Measurements from ENCODE around the gene RXFP4. TPM values are rescaled to one million over a fixed set of nuclear protein-coding genes. Genes with fewer than 3 reads are reported as not detected.

The RXFP4 gene
- total RNA-seq, 1 experiment from 2014 or later: not detected

DNA sequence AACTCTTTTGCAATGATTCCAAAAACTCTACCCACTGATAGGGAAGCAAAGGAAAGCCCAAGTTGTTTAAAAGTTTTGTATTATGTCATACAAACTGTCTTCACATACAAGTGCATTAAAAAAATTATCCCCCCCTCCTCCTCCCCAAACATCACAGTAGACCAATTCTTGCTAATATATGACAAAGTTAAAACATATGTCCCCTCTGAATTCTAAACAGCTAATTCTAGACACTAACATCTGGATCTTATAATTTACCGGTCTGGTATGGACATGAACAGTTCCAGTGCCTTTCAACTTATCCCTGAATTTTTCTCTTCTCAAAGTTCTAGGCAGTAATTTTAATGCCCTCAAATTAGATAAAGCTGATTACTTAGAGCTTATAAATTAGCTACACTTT, 43.7 kb upstream of the RXFP4 start:
- peaks cover 36% of the 10 kb centered on the region for H3K36me3 ChIP-seq (ENCODE audit: low read depth, low read length)
- H3K9me2 ChIP-seq (replicated peaks; ENCODE audit: low read length): no peaks in the 10 kb centered on the region
- intact Hi-C loops (cut with micrococcal nuclease): no loop called here
- ChIA-PET POLR2A (ENCODE audit: unreplicated experiment) (interaction anchor here (0.7 kb wide), 1 partner anchor 134 kb away, joined by 42 read pairs; no protein-coding TSS in a partner anchor), CTCF (no interaction called here)
- TF ChIP-seq CTCF (conservative IDR thresholded peaks at IDR 0.05; ENCODE audit: low read depth, low read length) (no peak), EZH2 (IDR thresholded peaks at IDR 0.05; ENCODE audit: low read length, unreplicated experiment) (no peak), EZH2phosphoT487 (IDR thresholded peaks at IDR 0.05; ENCODE audit: borderline replicate concordance, low read length) (no peak)
- no peak overlapping the region for H2AFZ ChIP-seq (ENCODE audit: low read length)
- no peak overlapping the region for H3K9ac ChIP-seq (ENCODE audit: low read length)
- no TSS peak for BruUV-seq (replicated peaks)
- no peaks in the 10 kb centered on the region for H3K9me3 ChIP-seq (ENCODE audit: low read length)
- no peak for ATAC-seq
- peaks cover 16% of the 10 kb centered on the region for H3K4me1 ChIP-seq (ENCODE audit: insufficient read depth, low read length)
- H3K27ac ChIP-seq (ENCODE audit: low read length): no peak overlapping the region
- H3K27me3 ChIP-seq (ENCODE audit: low read length): no peaks in the 10 kb centered on the region
- no peaks in the 10 kb centered on the region for H4K20me1 ChIP-seq (ENCODE audit: low read length)
- no peaks in the 10 kb centered on the region for H3K79me2 ChIP-seq (ENCODE audit: low read length)
- H3F3A ChIP-seq (ENCODE audit: low read length, unreplicated experiment): peaks cover 15% of the 10 kb centered on the region
- H3K4me3 ChIP-seq (ENCODE audit: low read length): no peak overlapping the region
- no peak overlapping the region for H3K4me2 ChIP-seq (ENCODE audit: low read length)
- no peak for DNase-seq

DNA sequence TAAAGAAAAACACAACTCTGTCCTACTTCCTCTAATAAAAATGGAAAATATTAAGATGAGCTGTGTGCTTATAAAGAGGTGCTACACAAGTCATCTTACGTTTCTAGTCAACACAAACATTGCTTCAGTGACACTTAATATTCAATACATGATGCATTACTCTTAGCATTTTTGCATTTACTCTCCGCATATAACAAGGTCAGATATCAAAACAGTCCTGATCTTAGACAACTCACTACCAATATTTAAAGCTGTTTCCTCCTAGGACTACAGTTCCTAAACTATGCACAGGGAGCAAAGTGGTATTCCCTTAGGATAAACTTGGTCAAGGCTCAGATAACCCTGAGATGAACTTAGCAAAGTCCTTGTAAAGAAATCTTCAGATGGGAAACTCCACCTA, 42.5 kb upstream of the RXFP4 start:
- no TSS peak for BruUV-seq (replicated peaks)
- ChIA-PET POLR2A (ENCODE audit: unreplicated experiment) (interaction anchor here (0.6 kb wide), 1 partner anchor 32 kb away, joined by 4 read pairs; no protein-coding TSS in a partner anchor), CTCF (interaction anchor here (0.6 kb wide), 2 partner anchors 29 to 85 kb away, joined by 3 read pairs; no protein-coding TSS in a partner anchor)
- DNase-seq (no peak), ATAC-seq (no peak)
- H3K4me1 ChIP-seq (ENCODE audit: insufficient read depth, low read length): peaks cover 5% of the 10 kb centered on the region
- no peak overlapping the region for H3K9ac ChIP-seq (ENCODE audit: low read length)
- H2AFZ ChIP-seq (ENCODE audit: low read length): no peak overlapping the region
- H3F3A ChIP-seq (ENCODE audit: low read length, unreplicated experiment): peaks cover 4% of the 10 kb centered on the region
- no peaks in the 10 kb centered on the region for H3K9me3 ChIP-seq (ENCODE audit: low read length)
- H3K4me2 ChIP-seq (ENCODE audit: low read length): no peak overlapping the region
- no peak overlapping the region for H3K27ac ChIP-seq (ENCODE audit: low read length)
- H3K9me2 ChIP-seq (replicated peaks; ENCODE audit: low read length): no peaks in the 10 kb centered on the region
- no peaks in the 10 kb centered on the region for H4K20me1 ChIP-seq (ENCODE audit: low read length)
- TF ChIP-seq EZH2phosphoT487 (IDR thresholded peaks at IDR 0.05; ENCODE audit: borderline replicate concordance, low read length) (no peak), CTCF (conservative IDR thresholded peaks at IDR 0.05; ENCODE audit: low read depth, low read length) (no peak), EZH2 (IDR thresholded peaks at IDR 0.05; ENCODE audit: low read length, unreplicated experiment) (no peak)
- H3K36me3 ChIP-seq (ENCODE audit: low read depth, low read length): peaks cover 42% of the 10 kb centered on the region
- no peaks in the 10 kb centered on the region for H3K79me2 ChIP-seq (ENCODE audit: low read length)
- H3K27me3 ChIP-seq (ENCODE audit: low read length): no peaks in the 10 kb centered on the region
- intact Hi-C loops (cut with micrococcal nuclease): no loop called here
- H3K4me3 ChIP-seq (ENCODE audit: low read length): no peak overlapping the region

- no peaks in the 10 kb centered on the region for H3F3A ChIP-seq (ENCODE audit: low read length, unreplicated experiment)
- H3K4me3 ChIP-seq (ENCODE audit: low read length): no peak overlapping the region
- H3K9me3 ChIP-seq (ENCODE audit: low read length): no peaks in the 10 kb centered on the region
- TSS peak; percentile 14 for BruUV-seq (replicated peaks)
- no peak overlapping the region for H3K4me2 ChIP-seq (ENCODE audit: low read length)
- no peaks in the 10 kb centered on the region for H3K9me2 ChIP-seq (replicated peaks; ENCODE audit: low read length)
- no peaks in the 10 kb centered on the region for H3K4me1 ChIP-seq (ENCODE audit: insufficient read depth, low read length)
- no peak overlapping the region for H3K9ac ChIP-seq (ENCODE audit: low read length)
- no peaks in the 10 kb centered on the region for H4K20me1 ChIP-seq (ENCODE audit: low read length)
- H3K79me2 ChIP-seq (ENCODE audit: low read length): no peaks in the 10 kb centered on the region
- no peak for DNase-seq
- intact Hi-C loops (cut with micrococcal nuclease): no loop called here
- H3K27ac ChIP-seq (ENCODE audit: low read length): no peak overlapping the region
- H3K27me3 ChIP-seq (ENCODE audit: low read length): no peaks in the 10 kb centered on the region
- no peak overlapping the region for H2AFZ ChIP-seq (ENCODE audit: low read length)
- CTCF ChIA-PET: no interaction called here
- no peak for ATAC-seq
- POLR2A ChIA-PET (ENCODE audit: unreplicated experiment): no interaction called here
- TF ChIP-seq EZH2 (IDR thresholded peaks at IDR 0.05; ENCODE audit: low read length, unreplicated experiment) (no peak), EZH2phosphoT487 (IDR thresholded peaks at IDR 0.05; ENCODE audit: borderline replicate concordance, low read length) (no peak), CTCF (conservative IDR thresholded peaks at IDR 0.05; ENCODE audit: low read depth, low read length) (no peak)
- H3K36me3 ChIP-seq (ENCODE audit: low read depth, low read length): peaks cover 50% of the 10 kb centered on the region
These were observed 41.8 kb upstream of the RXFP4 start for GRCh38 chr1:155899683-155900082.

All from PC-3 (cell line).